ENCODE results near the gene SON. TPM values are rescaled to one million over a fixed set of nuclear protein-coding genes. Genes with fewer than 3 reads are reported as not detected.
"Not testable (repeated sequence)": the region's sequence is repeated elsewhere in the genome, so short reads cannot be mapped to it uniquely, and the experiment has no call there.

SON gene
- total RNA-seq, result 249 and 271 TPM in 2 replicates
- long read RNA-seq, full-length matches to known transcripts, result 24 of 195 reads
- long read RNA-seq, partial matches to known transcripts, result 48 of 195 reads
- long read RNA-seq, other reads (novel, unspliced or antisense), result 123 of 195 reads

DNA sequence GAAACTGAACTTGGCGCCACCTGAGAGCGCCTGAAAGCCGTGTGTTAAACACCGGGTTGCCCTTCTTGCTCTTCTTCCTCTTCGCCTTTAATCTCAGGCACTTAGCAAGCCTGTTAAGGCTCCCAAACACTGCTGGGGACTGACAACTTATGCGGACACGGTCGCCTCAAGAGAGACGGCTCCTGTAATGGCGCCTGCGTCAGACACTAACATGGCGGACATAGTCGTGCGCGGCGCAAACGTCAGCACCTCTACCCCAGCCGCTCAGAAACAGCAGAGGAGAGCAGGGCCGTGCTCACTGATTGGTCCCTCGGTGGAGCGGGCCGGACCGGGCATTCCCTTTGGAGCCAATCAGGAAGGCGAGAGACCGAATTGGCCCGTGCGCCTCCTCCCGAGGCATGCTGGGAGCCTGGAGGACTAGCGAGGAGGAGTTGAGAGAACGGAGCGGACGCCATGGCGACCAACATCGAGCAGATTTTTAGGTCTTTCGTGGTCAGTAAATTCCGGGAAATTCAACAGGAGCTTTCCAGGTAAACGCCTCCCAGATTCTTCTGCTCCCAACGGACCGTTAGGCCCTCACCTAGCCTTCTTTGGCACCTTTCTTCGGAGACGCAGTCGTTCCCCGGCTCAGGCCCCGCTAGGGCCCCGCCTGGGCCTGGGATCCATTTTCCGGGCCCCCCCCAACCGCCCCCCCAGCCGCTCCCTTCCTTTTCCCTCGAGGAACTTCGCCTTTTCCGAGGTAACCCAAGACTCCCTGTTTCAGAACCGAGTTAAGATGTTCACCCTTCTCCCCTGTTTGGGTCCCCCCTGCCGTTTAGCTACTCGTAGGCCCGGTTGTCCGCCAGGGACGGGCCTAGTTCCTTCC is at the start of gene SON:
Gene SON, plus strand, starts transcription at position 399 of the 865 bp plus-strand sequence. Its CDS starts 55 bp downstream, at position 454.
- Mint-ChIP-seq H3K36me3 (ENCODE audit: unreplicated experiment) (peaks cover 4% of the 10 kb centered on the region), H3K9me3 (ENCODE audit: unreplicated experiment) (no peaks in the 10 kb centered on the region), H3K27me3 (ENCODE audit: unreplicated experiment) (no peaks in the 10 kb centered on the region), H3K4me1 (ENCODE audit: unreplicated experiment) (peaks cover 39% of the 10 kb centered on the region), H3K27ac (ENCODE audit: unreplicated experiment) (peak within 1 kb of the TSS; percentile 100), H3K4me3 (ENCODE audit: unreplicated experiment) (peak within 1 kb of the TSS; percentile 97)
- DNase-seq (ENCODE audit: extremely low spot score, unreplicated experiment), result peak; percentile 100
- no peak for TF ChIP-seq CTCF (IDR thresholded peaks at IDR 0.05)

GRCh38 chr21:33493756-33494155 is 49.1 kb upstream of the SON start:
- DNase-seq (ENCODE audit: extremely low spot score, unreplicated experiment), result no peak
- Mint-ChIP-seq H3K4me3 (ENCODE audit: unreplicated experiment) (peak overlapping the region; percentile 42), H3K9me3 (ENCODE audit: unreplicated experiment) (no peaks in the 10 kb centered on the region), H3K27ac (ENCODE audit: unreplicated experiment) (no peak overlapping the region), H3K27me3 (ENCODE audit: unreplicated experiment) (peaks cover 2% of the 10 kb centered on the region), H3K36me3 (ENCODE audit: unreplicated experiment) (peaks cover 6% of the 10 kb centered on the region), H3K4me1 (ENCODE audit: unreplicated experiment) (peaks cover 11% of the 10 kb centered on the region)
- TF ChIP-seq CTCF (IDR thresholded peaks at IDR 0.05), result no peak

DNA sequence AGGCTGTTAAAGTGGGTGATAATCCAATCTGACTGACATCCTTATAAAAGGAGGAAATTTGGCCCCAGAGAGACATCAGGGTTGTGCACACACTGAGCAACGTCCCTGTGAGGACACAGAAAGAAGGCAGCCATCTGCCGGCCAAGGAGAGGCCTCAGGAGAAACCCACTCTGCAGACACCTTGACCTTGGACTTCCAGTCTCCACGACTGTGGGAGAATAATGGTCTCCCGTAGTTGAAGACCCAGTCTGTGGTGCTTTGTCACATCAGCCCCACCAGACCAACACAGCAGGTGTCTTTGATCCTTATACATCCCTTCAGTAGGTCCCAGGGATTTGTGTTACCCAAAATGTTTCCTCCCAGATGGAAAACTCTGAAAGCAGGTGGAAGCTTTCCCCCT is 47.1 kb upstream of the SON start:
- H3K4me3 Mint-ChIP-seq (ENCODE audit: unreplicated experiment), result no peak overlapping the region
- no peak for TF ChIP-seq CTCF (IDR thresholded peaks at IDR 0.05)
- H3K27me3 Mint-ChIP-seq (ENCODE audit: unreplicated experiment), result peaks cover 2% of the 10 kb centered on the region
- no peak overlapping the region for H3K27ac Mint-ChIP-seq (ENCODE audit: unreplicated experiment)
- peaks cover 9% of the 10 kb centered on the region for H3K4me1 Mint-ChIP-seq (ENCODE audit: unreplicated experiment)
- H3K9me3 Mint-ChIP-seq (ENCODE audit: unreplicated experiment), result no peaks in the 10 kb centered on the region
- no peak for DNase-seq (ENCODE audit: extremely low spot score, unreplicated experiment)
- no peaks in the 10 kb centered on the region for H3K36me3 Mint-ChIP-seq (ENCODE audit: unreplicated experiment)

DNA sequence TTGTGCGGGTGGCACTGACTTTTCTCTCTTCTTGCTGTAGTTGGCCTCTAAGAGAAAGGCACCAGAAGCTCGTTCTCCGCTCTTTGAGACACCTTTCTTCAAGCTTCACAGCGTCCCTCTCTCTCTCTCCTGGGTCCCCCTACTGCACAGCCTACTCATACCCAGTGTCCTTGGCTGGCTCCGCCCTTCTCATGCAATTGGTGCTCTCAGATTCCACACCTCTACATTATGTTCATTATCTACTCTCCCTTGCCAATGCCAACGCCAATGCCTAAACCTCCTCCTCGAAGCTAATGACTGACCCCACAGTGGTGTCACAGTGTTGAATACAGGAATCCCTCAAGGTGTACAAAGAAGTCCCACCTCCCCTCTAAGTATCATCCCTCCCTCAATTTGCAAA is 46.5 kb upstream of the SON start:
- TF ChIP-seq CTCF (IDR thresholded peaks at IDR 0.05), result no peak
- H3K27me3 Mint-ChIP-seq (ENCODE audit: unreplicated experiment), result peaks cover 2% of the 10 kb centered on the region
- no peak overlapping the region for H3K27ac Mint-ChIP-seq (ENCODE audit: unreplicated experiment)
- H3K36me3 Mint-ChIP-seq (ENCODE audit: unreplicated experiment), result no peaks in the 10 kb centered on the region
- peaks cover 6% of the 10 kb centered on the region for H3K4me1 Mint-ChIP-seq (ENCODE audit: unreplicated experiment)
- DNase-seq (ENCODE audit: extremely low spot score, unreplicated experiment), result no peak
- no peak overlapping the region for H3K4me3 Mint-ChIP-seq (ENCODE audit: unreplicated experiment)
- no peaks in the 10 kb centered on the region for H3K9me3 Mint-ChIP-seq (ENCODE audit: unreplicated experiment)

DNA sequence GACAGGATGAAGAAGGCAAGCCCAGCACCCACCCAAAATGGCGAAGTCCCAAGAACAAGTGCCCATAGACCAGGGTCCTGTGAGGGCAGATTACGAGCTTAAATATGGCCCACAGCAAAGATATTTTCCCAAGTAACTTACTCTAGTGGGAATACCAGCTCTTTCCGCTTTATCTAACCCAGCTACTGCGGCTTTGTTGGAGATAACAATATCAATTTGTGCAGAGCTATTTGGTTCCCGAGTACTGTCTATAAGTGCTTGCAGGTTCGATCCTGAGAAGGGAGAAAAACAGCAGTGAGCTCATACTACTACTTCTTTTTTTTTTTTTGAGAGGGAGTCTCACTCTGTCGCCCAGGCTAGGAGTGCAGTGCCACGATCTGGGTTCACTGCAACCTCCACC is 37.0 kb upstream of the SON start:
- Mint-ChIP-seq H3K9me3 (ENCODE audit: unreplicated experiment) (peaks cover 5% of the 10 kb centered on the region), H3K27ac (ENCODE audit: unreplicated experiment) (no peak overlapping the region), H3K36me3 (ENCODE audit: unreplicated experiment) (peaks cover 44% of the 10 kb centered on the region), H3K4me3 (ENCODE audit: unreplicated experiment) (no peak overlapping the region), H3K27me3 (ENCODE audit: unreplicated experiment) (no peaks in the 10 kb centered on the region), H3K4me1 (ENCODE audit: unreplicated experiment) (no peaks in the 10 kb centered on the region)
- TF ChIP-seq CTCF (IDR thresholded peaks at IDR 0.05), result no peak
- DNase-seq (ENCODE audit: extremely low spot score, unreplicated experiment), result peak; percentile 27

DNA sequence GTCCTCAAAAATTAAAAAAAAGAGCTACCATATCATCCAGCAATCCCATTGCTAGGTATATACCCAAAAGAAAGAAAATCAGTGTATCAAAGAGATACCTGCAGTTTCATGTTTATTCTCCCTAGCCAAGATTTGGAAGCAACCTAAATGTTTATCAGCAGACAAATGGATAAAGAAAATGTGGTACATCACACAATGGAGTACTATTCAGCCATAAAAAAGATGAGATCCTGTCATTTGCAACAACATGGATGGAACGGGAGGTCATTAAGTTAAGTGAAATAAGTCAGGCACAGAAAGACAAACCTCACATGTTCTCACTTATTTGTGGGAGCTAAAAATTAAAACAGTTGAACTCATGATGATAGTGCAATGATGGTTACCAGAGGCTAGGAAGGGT is 35.8 kb upstream of the SON start:
- not testable (repeated sequence) for H3K9me3 Mint-ChIP-seq (ENCODE audit: unreplicated experiment); H3K4me3 Mint-ChIP-seq (ENCODE audit: unreplicated experiment); DNase-seq (ENCODE audit: extremely low spot score, unreplicated experiment); H3K27me3 Mint-ChIP-seq (ENCODE audit: unreplicated experiment); H3K27ac Mint-ChIP-seq (ENCODE audit: unreplicated experiment); H3K4me1 Mint-ChIP-seq (ENCODE audit: unreplicated experiment)
- H3K36me3 Mint-ChIP-seq (ENCODE audit: unreplicated experiment), result peaks cover 49% of the 10 kb centered on the region

Data from osteocyte (in vitro differentiated cells).